H9 (cell line): Measurements from ENCODE around the gene NFASC. TPM values are rescaled to one million over a fixed set of nuclear protein-coding genes. Genes with fewer than 3 reads are reported as not detected.

Experiments used
- DNase-seq: peaks from one replicate; pipeline ENCODE4 v3.0.0-alpha.2; 2017
- H2AFZ ChIP-seq: one replicate; pipeline ENCODE4 v1.6.1; 2013; ENCODE audit warnings: mild to moderate bottlenecking, low read length, control low read depth, moderate library complexity
- H2AK5ac ChIP-seq: 2 replicates; pipeline ENCODE4 v1.6.1; 2013; ENCODE audit warnings: low read length, control low read depth, mixed read lengths; ENCODE audit not compliant: insufficient read length
- H2BK120ac ChIP-seq: one replicate; pipeline ENCODE4 v1.6.1; 2013; ENCODE audit warnings: low read depth, mild to moderate bottlenecking, low read length, control low read depth, inconsistent platforms; ENCODE audit not compliant: poor library complexity, severe bottlenecking
- H2BK12ac ChIP-seq: 2 replicates; pipeline ENCODE4 v1.6.1; 2013; ENCODE audit warnings: low read length, control low read depth, mixed read lengths, low read depth; ENCODE audit not compliant: insufficient read length
- H2BK15ac ChIP-seq: 2 replicates; pipeline ENCODE4 v1.6.1; 2013; ENCODE audit warnings: low read depth, low read length, control low read depth
- H2BK20ac ChIP-seq: one replicate; pipeline ENCODE4 v1.6.1; 2013; ENCODE audit warnings: low read depth, mild to moderate bottlenecking, low read length, control low read depth, inconsistent platforms; ENCODE audit not compliant: poor library complexity, severe bottlenecking
- H2BK5ac ChIP-seq: 2 replicates; pipeline ENCODE4 v1.6.1; 2013; ENCODE audit warnings: low read length, control low read depth, mixed read lengths; ENCODE audit not compliant: insufficient read length
- H3K14ac ChIP-seq: 2 replicates; pipeline ENCODE4 v1.6.1; 2013; ENCODE audit warnings: low read length, control low read depth; ENCODE audit not compliant: insufficient read depth
- H3K18ac ChIP-seq: 2 replicates; pipeline ENCODE4 v1.6.1; 2013; ENCODE audit warnings: low read depth, mild to moderate bottlenecking, mixed read lengths, low read length, control low read depth; ENCODE audit not compliant: insufficient read length
- H3K23ac ChIP-seq: 2 replicates; pipeline ENCODE4 v1.6.1; 2013; ENCODE audit warnings: low read length, control low read depth, mixed read lengths, low read depth; ENCODE audit not compliant: insufficient read length
- H3K23me2 ChIP-seq: 2 replicates; pipeline ENCODE4 v1.6.1; 2013; ENCODE audit warnings: low read depth, mild to moderate bottlenecking, mixed read lengths, low read length, control low read depth; ENCODE audit not compliant: insufficient read length, poor library complexity, severe bottlenecking
- H3K27ac ChIP-seq: 2 replicates; pipeline ENCODE4 v1.5.1; 2013; ENCODE audit warnings: low read length, control low read depth, mixed read lengths, low read depth; ENCODE audit not compliant: insufficient read length
- H3K27me3 ChIP-seq: 2 replicates; pipeline ENCODE4 v1.6.1; 2013; ENCODE audit warnings: low read length, control low read depth, inconsistent platforms; ENCODE audit not compliant: insufficient read depth
- H3K4ac ChIP-seq: 2 replicates; pipeline ENCODE4 v1.6.1; 2013; ENCODE audit warnings: low read depth, mild to moderate bottlenecking, control low read depth, inconsistent platforms, low read length, moderate library complexity
- H3K4me1 ChIP-seq: 2 replicates; pipeline ENCODE4 v1.6.1; 2013; ENCODE audit warnings: low read length, control low read depth, inconsistent platforms; ENCODE audit not compliant: insufficient read depth
- H3K4me2 ChIP-seq: 2 replicates; pipeline ENCODE4 v1.6.1; 2013; ENCODE audit warnings: low read length, control low read depth, mixed read lengths; ENCODE audit not compliant: insufficient read length, insufficient read depth
- H3K56ac ChIP-seq: 2 replicates; pipeline ENCODE4 v1.6.1; 2013; ENCODE audit warnings: low read depth, mild to moderate bottlenecking, mixed read lengths, low read length, control low read depth; ENCODE audit not compliant: insufficient read length
- H3K79me1 ChIP-seq: 2 replicates; pipeline ENCODE4 v1.6.1; 2013; ENCODE audit warnings: low read depth, mild to moderate bottlenecking, moderate library complexity, low read length, control low read depth, inconsistent platforms; ENCODE audit not compliant: insufficient read depth, poor library complexity, severe bottlenecking
- H3K79me2 ChIP-seq: 2 replicates; pipeline ENCODE4 v1.6.1; 2013; ENCODE audit warnings: low read length, control low read depth, inconsistent platforms; ENCODE audit not compliant: insufficient read depth
- H3K9ac ChIP-seq: 2 replicates; pipeline ENCODE4 v1.6.1; 2013; ENCODE audit warnings: low read length, control low read depth, mixed read lengths; ENCODE audit not compliant: insufficient read length; ENCODE audit errors: extremely low read depth
- H3K9me3 ChIP-seq: one replicate; pipeline ENCODE4 v1.6.1; 2013; ENCODE audit warnings: low read depth, low read length, inconsistent platforms; ENCODE audit not compliant: control insufficient read depth
- H3T11ph ChIP-seq: one replicate; pipeline ENCODE4 v1.6.1; 2013; ENCODE audit warnings: mild to moderate bottlenecking, low read length, control low read depth, inconsistent platforms
- H4K20me1 ChIP-seq: one replicate; pipeline ENCODE4 v1.6.1; 2013; ENCODE audit not compliant: control insufficient read depth, insufficient read length, insufficient read depth
- H4K5ac ChIP-seq: 2 replicates; pipeline ENCODE4 v1.6.1; 2013; ENCODE audit warnings: low read depth, mild to moderate bottlenecking, mixed read lengths, low read length, control low read depth; ENCODE audit not compliant: insufficient read length
- H4K8ac ChIP-seq: replicated peaks from 2 replicates; pipeline ENCODE4 v1.6.1; 2013; ENCODE audit warnings: low read length, control low read depth, mixed read lengths, low read depth; ENCODE audit not compliant: insufficient read length
- H4K91ac ChIP-seq: 2 replicates; pipeline ENCODE4 v1.6.1; 2013; ENCODE audit warnings: low read depth, mild to moderate bottlenecking, moderate library complexity, mixed read lengths, low read length, control low read depth; ENCODE audit not compliant: insufficient read length
- H3K27ac Mint-ChIP-seq, 3 experiments: 2 replicates in 2 of 3; 3 replicates in 1 of 3; pipeline ENCODE4 v1.8.0; 2020 to 2021; ENCODE audit warnings: mixed read lengths in 3 of 3, mild to moderate bottlenecking in 1 of 3, moderate library complexity in 1 of 3
- H3K27me3 Mint-ChIP-seq: 2 replicates; pipeline ENCODE4 v1.8.0; 2021; ENCODE audit warnings: low read depth, mild to moderate bottlenecking, moderate library complexity, mixed read lengths
- H3K36me3 Mint-ChIP-seq, 3 experiments: 2 replicates in 2 of 3; 3 replicates in 1 of 3; pipeline ENCODE4 v1.8.0; 2020 to 2021; ENCODE audit warnings: low read depth in 3 of 3, mixed read lengths in 3 of 3; ENCODE audit not compliant: insufficient read depth in 1 of 3
- H3K4me1 Mint-ChIP-seq, 2 experiments: 2 replicates each; pipeline ENCODE4 v1.8.0; 2020; ENCODE audit warnings: mixed read lengths in 2 of 2
- H3K4me3 Mint-ChIP-seq, 2 experiments: 2 replicates in 1 of 2; 3 replicates in 1 of 2; pipeline ENCODE4 v1.8.0; 2020 to 2021; ENCODE audit warnings: mild to moderate bottlenecking in 2 of 2, mixed read lengths in 2 of 2, moderate library complexity in 1 of 2
- H3K9me3 Mint-ChIP-seq, 2 experiments: 2 replicates in 1 of 2; 3 replicates in 1 of 2; pipeline ENCODE4 v1.8.0; 2020; ENCODE audit warnings: mild to moderate bottlenecking in 2 of 2, mixed read lengths in 2 of 2, moderate library complexity in 1 of 2
- WGBS: extraction: QIAGEN DNeasy Blood & Tissue Kit; methylation state at CpG from one replicate; pipeline ENCODE4 v1.1.7; 2013; ENCODE audit warnings: missing lambda C conversion rate, low lambda C conversion rate, mixed read lengths; ENCODE audit not compliant: insufficient read length; ENCODE audit errors: extremely low coverage; 5-methylcytosine and 5-hydroxymethylcytosine counted together
- total RNA-seq: library from RNA; stranded (reverse); gene quantifications from 2 replicates; pipeline ENCODE4 v1.2.1, GENCODE V29; 2021
- TF ChIP-seq, protein P1 (sequence below): fragments of 200-600 bp; sonication (generic); conservative IDR thresholded peaks from 3 replicates; pipeline ENCODE4 v1.8.0; 2021; ENCODE audit warnings: antibody characterized with exemption, mild to moderate bottlenecking

NFASC gene
- total RNA-seq, 1 experiment from 2014 or later: 5.0 TPM

DNA sequence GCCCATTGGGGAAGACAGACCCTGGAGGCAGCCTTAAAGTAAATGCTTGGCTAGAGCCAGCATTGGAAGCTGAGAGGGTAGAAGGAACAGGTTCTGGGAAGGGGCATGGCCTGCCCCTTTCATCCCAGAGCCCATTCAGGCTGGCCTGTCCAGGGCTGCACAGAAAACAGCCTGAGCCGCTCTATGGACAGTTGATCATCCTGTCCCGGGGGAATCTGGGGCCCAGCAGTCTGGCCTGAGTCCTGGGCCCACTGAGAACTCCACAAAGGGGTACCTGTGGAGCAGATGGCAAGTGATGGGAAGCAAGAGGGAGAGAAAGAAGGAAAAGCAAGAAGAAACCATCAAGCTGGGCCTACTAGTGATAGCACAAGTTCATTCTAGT, 200.4 kb downstream of the NFASC start:
- no peak overlapping the region for H2BK20ac ChIP-seq
- Mint-ChIP-seq H3K27ac (peak overlapping the region in 1 of 3 experiments; percentile 74; a peak in 1 of 7 replicates), H3K9me3 (no peaks in the 10 kb centered on the region), H3K4me1 (no peaks in the 10 kb centered on the region; a peak in 2 of 4 replicates), H3K4me3 (no peak overlapping the region), H3K36me3 (no peaks in the 10 kb centered on the region), H3K27me3 (no peaks in the 10 kb centered on the region; the same call in 1 of the 2 replicates)
- no peak overlapping the region for H3K9ac ChIP-seq
- no peak overlapping the region for H3K4me2 ChIP-seq
- H3K79me2 ChIP-seq: no peaks in the 10 kb centered on the region
- H2AK5ac ChIP-seq: no peak overlapping the region
- H3K23me2 ChIP-seq: peaks cover 3% of the 10 kb centered on the region
- WGBS: no CpG with 5 or more reads among the region's 2 CpGs
- no peaks in the 10 kb centered on the region for H4K20me1 ChIP-seq
- no peaks in the 10 kb centered on the region for H3K9me3 ChIP-seq
- TF ChIP-seq, protein P1, sequence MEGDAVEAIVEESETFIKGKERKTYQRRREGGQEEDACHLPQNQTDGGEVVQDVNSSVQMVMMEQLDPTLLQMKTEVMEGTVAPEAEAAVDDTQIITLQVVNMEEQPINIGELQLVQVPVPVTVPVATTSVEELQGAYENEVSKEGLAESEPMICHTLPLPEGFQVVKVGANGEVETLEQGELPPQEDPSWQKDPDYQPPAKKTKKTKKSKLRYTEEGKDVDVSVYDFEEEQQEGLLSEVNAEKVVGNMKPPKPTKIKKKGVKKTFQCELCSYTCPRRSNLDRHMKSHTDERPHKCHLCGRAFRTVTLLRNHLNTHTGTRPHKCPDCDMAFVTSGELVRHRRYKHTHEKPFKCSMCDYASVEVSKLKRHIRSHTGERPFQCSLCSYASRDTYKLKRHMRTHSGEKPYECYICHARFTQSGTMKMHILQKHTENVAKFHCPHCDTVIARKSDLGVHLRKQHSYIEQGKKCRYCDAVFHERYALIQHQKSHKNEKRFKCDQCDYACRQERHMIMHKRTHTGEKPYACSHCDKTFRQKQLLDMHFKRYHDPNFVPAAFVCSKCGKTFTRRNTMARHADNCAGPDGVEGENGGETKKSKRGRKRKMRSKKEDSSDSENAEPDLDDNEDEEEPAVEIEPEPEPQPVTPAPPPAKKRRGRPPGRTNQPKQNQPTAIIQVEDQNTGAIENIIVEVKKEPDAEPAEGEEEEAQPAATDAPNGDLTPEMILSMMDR: no peak
- no peak overlapping the region for H2BK12ac ChIP-seq
- no peak overlapping the region for H4K8ac ChIP-seq
- H3K27ac ChIP-seq: no peak overlapping the region
- H3K14ac ChIP-seq: no peak overlapping the region
- H2AFZ ChIP-seq: no peak overlapping the region
- no peak overlapping the region for H3K18ac ChIP-seq
- no peak overlapping the region for H3T11ph ChIP-seq
- no peak overlapping the region for H2BK120ac ChIP-seq
- no peak overlapping the region for H3K4ac ChIP-seq
- H2BK5ac ChIP-seq: no peak overlapping the region
- H4K5ac ChIP-seq: no peak overlapping the region
- H3K23ac ChIP-seq: no peak overlapping the region
- DNase-seq: no peak
- H2BK15ac ChIP-seq: no peak overlapping the region
- H4K91ac ChIP-seq: no peak overlapping the region
- no peaks in the 10 kb centered on the region for H3K27me3 ChIP-seq
- no peak overlapping the region for H3K56ac ChIP-seq
- no peaks in the 10 kb centered on the region for H3K79me1 ChIP-seq
- H3K4me1 ChIP-seq: no peaks in the 10 kb centered on the region
